ENCODE measurements around the gene RALA. TPM values are rescaled to one million over a fixed set of nuclear protein-coding genes. Genes with fewer than 3 reads are reported as not detected.

The RALA gene, protein sequence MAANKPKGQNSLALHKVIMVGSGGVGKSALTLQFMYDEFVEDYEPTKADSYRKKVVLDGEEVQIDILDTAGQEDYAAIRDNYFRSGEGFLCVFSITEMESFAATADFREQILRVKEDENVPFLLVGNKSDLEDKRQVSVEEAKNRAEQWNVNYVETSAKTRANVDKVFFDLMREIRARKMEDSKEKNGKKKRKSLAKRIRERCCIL
- 14.2 and 15.5 TPM in 2 replicates for total RNA-seq (2013; cell fraction: nucleolus; rRNA removed)
- 7.5 and 8.7 TPM in 2 replicates for total RNA-seq (2014; rRNA removed)
- total RNA-seq (2014; rRNA removed; fragmentation: Illumina TruSeq; extraction: Trizol) = 23.5 and 26.3 TPM in 2 replicates
- 22.7 and 27.8 TPM in 2 replicates for total RNA-seq (2021)
- polyA plus RNA-seq (2011; ENCODE audit: low read depth) = 11.7 TPM
- 34.6 and 40.7 TPM in 2 replicates for polyA plus RNA-seq (2011; rRNA removed)
- 11.8 and 12.1 TPM in 2 replicates for polyA plus RNA-seq (2011; cell fraction: cytosol; rRNA removed)
- polyA plus RNA-seq (2011; cell fraction: nucleus; rRNA removed) = 9.0 and 11.2 TPM in 2 replicates
- 19.9 and 20.0 TPM in 2 replicates for polyA plus RNA-seq (2012)
- 29.9 and 38.2 TPM in 2 replicates for polyA plus RNA-seq (2014; fragmentation: Illumina TruSeq; extraction: Trizol)
- 10 to 100 TPM in 1 of 2 experiments, 1 to 10 TPM in 1; 8.1 to 13.3 TPM for polyA plus RNA-seq (2014; fragmentation: Nextera tagmentation; extraction: Ambion mirVana)
- polyA plus RNA-seq (2014; rRNA removed) = 17.8 and 20.6 TPM in 2 replicates
- polyA plus RNA-seq (2016; fragmentation: Nextera tagmentation; extraction: Ambion mirVana) = 10 to 100 TPM; 48.8 to 53.3 TPM
- 19.5 and 38.1 TPM in 2 replicates for polyA minus RNA-seq (2011; rRNA and poly(A)+ RNA removed)
- polyA minus RNA-seq (2011; cell fraction: cytosol; rRNA and poly(A)+ RNA removed) = 13.4 and 14.6 TPM in 2 replicates
- polyA minus RNA-seq (2011; cell fraction: nucleus; rRNA and poly(A)+ RNA removed) = 13.9 and 33.6 TPM in 2 replicates
- Bru-seq, nascent RNA = percentile 93 among the genes with signal in this experiment
- percentile 88 among the genes with signal in this experiment for BruChase-seq, experiment 1, labeled RNA remaining after a 6-hour chase
- percentile 90 among the genes with signal in this experiment for BruChase-seq, experiment 2, labeled RNA remaining after a 2-hour chase
- long read RNA-seq, experiment 1, transcript RALA-201 (5 exons, 2,880 nt) = major isoform, 26 of 35 reads
- long read RNA-seq, experiment 1, partial matches to known transcripts = 2 of 35 reads
- long read RNA-seq, experiment 1, other reads (novel, unspliced or antisense) = 7 of 35 reads
- long read RNA-seq, experiment 2, transcript RALA-201 (5 exons, 2,880 nt) = major isoform, 84 of 104 reads
- long read RNA-seq, experiment 2, partial matches to known transcripts = 7 of 104 reads
- long read RNA-seq, experiment 2, other reads (novel, unspliced or antisense) = 13 of 104 reads

DNA sequence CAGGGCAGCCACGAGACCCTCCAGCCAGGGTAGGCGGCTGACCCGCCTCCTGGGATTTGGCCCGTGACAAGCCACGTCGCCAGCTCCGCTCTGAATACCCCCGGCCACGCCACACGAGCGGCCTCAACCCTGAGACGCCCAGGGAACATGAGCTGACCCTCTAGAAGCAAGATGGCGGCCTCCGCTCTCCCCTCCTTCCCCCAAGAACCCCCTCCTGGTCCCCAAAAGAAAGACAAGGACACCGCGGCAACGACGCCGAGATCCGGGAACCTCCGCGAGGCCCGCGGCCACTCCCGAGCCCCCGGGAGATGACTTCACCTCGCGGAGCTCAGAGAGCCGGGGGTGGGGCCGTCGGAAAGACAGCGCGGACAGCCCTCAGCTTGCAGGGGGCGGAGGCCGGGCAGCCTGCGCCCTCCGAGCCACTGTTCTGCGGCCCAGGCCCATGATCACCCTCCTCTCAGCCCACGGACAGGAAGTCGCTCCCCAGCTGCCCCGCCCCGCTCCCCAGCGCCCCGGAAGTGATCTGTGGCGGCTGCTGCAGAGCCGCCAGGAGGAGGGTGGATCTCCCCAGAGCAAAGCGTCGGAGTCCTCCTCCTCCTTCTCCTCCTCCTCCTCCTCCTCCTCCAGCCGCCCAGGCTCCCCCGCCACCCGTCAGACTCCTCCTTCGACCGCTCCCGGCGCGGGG is at the start of gene RALA:
Gene RALA (plus strand): TSS at position 526 of the 685 bp plus-strand sequence. CDS start 63,096 bp downstream, outside the sequence.
- H3K27me3 ChIP-seq (replicated peaks in 1 of 2; ENCODE audit: control insufficient read depth in 2 of 2, insufficient read depth in 2 of 2, low read length in 1 of 2) = no peaks in the 10 kb centered on the region
- ChIA-PET RAD21 (ENCODE audit: unreplicated experiment) (interaction anchor here (0.9 to 6.4 kb wide), 10 partner anchors 24 to 125 kb away, joined by 3 to 75 read pairs (median 4); no protein-coding TSS in a partner anchor), POLR2A (interaction anchor here (0.8 to 5.0 kb wide), 9 partner anchors 11 to 123 kb away, joined by 3 to 64 read pairs (median 5); no protein-coding TSS in a partner anchor), CTCF (interaction anchor here (0.8 to 5.0 kb wide), 10 partner anchors 10 to 123 kb away, joined by 4 to 42 read pairs (median 8); no protein-coding TSS in a partner anchor), SMC1A (ENCODE audit: uncharacterized antibody, unreplicated experiment) (interaction anchor here (0.9 to 6.9 kb wide), 17 partner anchors 8 to 126 kb away, joined by 3 to 82 read pairs (median 3); partner anchors contain the start of gene YAE1)
- ATAC-seq (peak; percentile 89), DNase-seq (ENCODE audit: low read depth, low spot score) (peak; percentile 48), FAIRE-seq (no peak)
- in situ Hi-C loops (cut with MboI) (no loop called here), intact Hi-C loops (cut with micrococcal nuclease; ENCODE audit: unreplicated experiment) (loop anchor here (1.0 to 2.0 kb wide), 2 partner anchors 42 to 110 kb away; no protein-coding TSS in a partner anchor)
- H3K4me1 ChIP-seq (ENCODE audit: control insufficient read depth, insufficient read depth, low read length) = peaks cover 11% of the 10 kb centered on the region
- peak within 1 kb of the TSS; percentile 86 for H3K9ac ChIP-seq (ENCODE audit: control insufficient read depth, insufficient read depth, low read length)
- BruUV-seq (replicated peaks) = no TSS peak
- no peaks in the 10 kb centered on the region for H4K20me1 ChIP-seq (ENCODE audit: control insufficient read depth, insufficient read depth)
- peak within 1 kb of the TSS; percentile 58 for H2AFZ ChIP-seq (ENCODE audit: control insufficient read depth, low read depth, low read length)
- H3K9me3 ChIP-seq (replicated peaks; ENCODE audit: control insufficient read depth, insufficient read depth, low read length) = no peaks in the 10 kb centered on the region; the same call in 2 of the 3 replicates
- H3K4me2 ChIP-seq (ENCODE audit: control insufficient read depth, insufficient read depth) = peak within 1 kb of the TSS; percentile 96
- H3K79me2 ChIP-seq (ENCODE audit: control insufficient read depth, insufficient read depth, low read length) = peaks cover 61% of the 10 kb centered on the region
- peak within 1 kb of the TSS; percentile 89 for H3K27ac ChIP-seq (ENCODE audit: control insufficient read depth, insufficient read depth)
- H3K36me3 ChIP-seq (ENCODE audit: control insufficient read depth in 2 of 2, insufficient read depth in 2 of 2, low read length in 1 of 2) = no peaks in the 10 kb centered on the region
- WGBS (ENCODE audit: insufficient coverage, insufficient replicate concordance, low lambda C conversion rate, missing lambda C conversion rate) = 0% methylated on average over 40 of the region's 56 CpGs
- peak within 1 kb of the TSS; percentile 88 for H3K4me3 ChIP-seq
- TF ChIP-seq PRDM15 (CRISPR knock-in tag; IDR thresholded peaks at IDR 0.05) = no peak
- TF ChIP-seq MTA2 (IDR thresholded peaks at IDR 0.05; ENCODE audit: low read depth) = peak; percentile 81
- TF ChIP-seq, protein P1, sequence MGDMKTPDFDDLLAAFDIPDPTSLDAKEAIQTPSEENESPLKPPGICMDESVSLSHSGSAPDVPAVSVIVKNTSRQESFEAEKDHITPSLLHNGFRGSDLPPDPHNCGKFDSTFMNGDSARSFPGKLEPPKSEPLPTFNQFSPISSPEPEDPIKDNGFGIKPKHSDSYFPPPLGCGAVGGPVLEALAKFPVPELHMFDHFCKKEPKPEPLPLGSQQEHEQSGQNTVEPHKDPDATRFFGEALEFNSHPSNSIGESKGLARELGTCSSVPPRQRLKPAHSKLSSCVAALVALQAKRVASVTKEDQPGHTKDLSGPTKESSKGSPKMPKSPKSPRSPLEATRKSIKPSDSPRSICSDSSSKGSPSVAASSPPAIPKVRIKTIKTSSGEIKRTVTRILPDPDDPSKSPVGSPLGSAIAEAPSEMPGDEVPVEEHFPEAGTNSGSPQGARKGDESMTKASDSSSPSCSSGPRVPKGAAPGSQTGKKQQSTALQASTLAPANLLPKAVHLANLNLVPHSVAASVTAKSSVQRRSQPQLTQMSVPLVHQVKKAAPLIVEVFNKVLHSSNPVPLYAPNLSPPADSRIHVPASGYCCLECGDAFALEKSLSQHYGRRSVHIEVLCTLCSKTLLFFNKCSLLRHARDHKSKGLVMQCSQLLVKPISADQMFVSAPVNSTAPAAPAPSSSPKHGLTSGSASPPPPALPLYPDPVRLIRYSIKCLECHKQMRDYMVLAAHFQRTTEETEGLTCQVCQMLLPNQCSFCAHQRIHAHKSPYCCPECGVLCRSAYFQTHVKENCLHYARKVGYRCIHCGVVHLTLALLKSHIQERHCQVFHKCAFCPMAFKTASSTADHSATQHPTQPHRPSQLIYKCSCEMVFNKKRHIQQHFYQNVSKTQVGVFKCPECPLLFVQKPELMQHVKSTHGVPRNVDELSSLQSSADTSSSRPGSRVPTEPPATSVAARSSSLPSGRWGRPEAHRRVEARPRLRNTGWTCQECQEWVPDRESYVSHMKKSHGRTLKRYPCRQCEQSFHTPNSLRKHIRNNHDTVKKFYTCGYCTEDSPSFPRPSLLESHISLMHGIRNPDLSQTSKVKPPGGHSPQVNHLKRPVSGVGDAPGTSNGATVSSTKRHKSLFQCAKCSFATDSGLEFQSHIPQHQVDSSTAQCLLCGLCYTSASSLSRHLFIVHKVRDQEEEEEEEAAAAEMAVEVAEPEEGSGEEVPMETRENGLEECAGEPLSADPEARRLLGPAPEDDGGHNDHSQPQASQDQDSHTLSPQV (IDR thresholded peaks at IDR 0.05) = no peak
- TF ChIP-seq CBX5 (IDR thresholded peaks at IDR 0.05; ENCODE audit: low read depth) = no peak
- TF ChIP-seq, protein P2, sequence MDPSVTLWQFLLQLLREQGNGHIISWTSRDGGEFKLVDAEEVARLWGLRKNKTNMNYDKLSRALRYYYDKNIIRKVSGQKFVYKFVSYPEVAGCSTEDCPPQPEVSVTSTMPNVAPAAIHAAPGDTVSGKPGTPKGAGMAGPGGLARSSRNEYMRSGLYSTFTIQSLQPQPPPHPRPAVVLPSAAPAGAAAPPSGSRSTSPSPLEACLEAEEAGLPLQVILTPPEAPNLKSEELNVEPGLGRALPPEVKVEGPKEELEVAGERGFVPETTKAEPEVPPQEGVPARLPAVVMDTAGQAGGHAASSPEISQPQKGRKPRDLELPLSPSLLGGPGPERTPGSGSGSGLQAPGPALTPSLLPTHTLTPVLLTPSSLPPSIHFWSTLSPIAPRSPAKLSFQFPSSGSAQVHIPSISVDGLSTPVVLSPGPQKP (IDR thresholded peaks at IDR 0.05; ENCODE audit: low read depth, low read length) = peak; percentile 62
- no peak for TF ChIP-seq RBBP5 (conservative IDR thresholded peaks at IDR 0.05)
- peak; percentile 73; the same call in 1 of the 2 replicates for TF ChIP-seq SIN3A (IDR thresholded peaks at IDR 0.05; ENCODE audit: low read depth, low read length)
